Adrenal gland (tissue), 12 donors: ENCODE measurements around the gene PIK3AP1. TPM values are rescaled to one million over a fixed set of nuclear protein-coding genes. Genes with fewer than 3 reads are reported as not detected.
A peak's percentile ranks its signal among the peaks of the same experiment; 100 is the strongest.
"Not testable (repeated sequence)": the region's sequence is repeated elsewhere in the genome, so short reads cannot be mapped to it uniquely, and the experiment has no call there.

Experiments used
- DNase-seq, 7 donors: peaks; one replicate each; pipeline ENCODE4 v3.0.0-alpha.2; 2019 to 2020
- H3K27ac ChIP-seq, 5 donors: fragments of 200-600 bp; sonication (generic) in 4 of 5; 1 replicate in 3 of 5; 2 replicates in 2 of 5; pipeline versions ENCODE4 v1.5.1 to v1.8.0; 2016 to 2020; ENCODE audit warnings: mild to moderate bottlenecking in 1 of 5
- H3K27me3 ChIP-seq: fragments of 200-600 bp; 2 replicates; pipeline ENCODE4 v1.8.0; 2021
- H3K36me3 ChIP-seq, 2 donors: fragments of 200-600 bp; replicated peaks in 1 of 2; 1 replicate in 1 of 2; 2 replicates in 1 of 2; pipeline versions ENCODE4 v1.5.1 to v1.8.0; 2018 to 2022
- H3K4me1 ChIP-seq, 2 donors: fragments of 200-600 bp; replicated peaks in 1 of 2; 1 replicate in 1 of 2; 2 replicates in 1 of 2; pipeline versions ENCODE4 v1.5.1 to v1.8.0; 2018 to 2021
- H3K4me3 ChIP-seq, 4 donors: fragments of 200-600 bp; sonication (generic) in 3 of 4; one replicate each; pipeline ENCODE4 v1.5.1; 2016 to 2018
- H3K9me3 ChIP-seq, 3 donors: fragments of 200-600 bp; sonication (generic) in 1 of 3; replicated peaks in 1 of 3; 1 replicate in 2 of 3; 2 replicates in 1 of 3; pipeline versions ENCODE4 v1.5.1 to v1.8.0; 2016 to 2021
- POLR2A ChIP-seq, 2 donors: fragments of 450-650 bp; IDR thresholded peaks; one replicate each; pipeline ENCODE4 v1.6.1; 2017; ENCODE audit warnings: antibody characterized with exemption in 2 of 2, mild to moderate bottlenecking in 2 of 2, moderate library complexity in 1 of 2
- WGBS, 4 donors: extraction: QIAGEN DNeasy Blood & Tissue Kit in 2 of 4; methylation state at CpG; one replicate each; pipeline versions ENCODE4 v1.1.5 to v1.1.7; 2013 to 2017; 5-methylcytosine and 5-hydroxymethylcytosine counted together
- intact Hi-C, 2 donors: fragments of 100-400 bp; cut with DNase I; formaldehyde crosslinking; loops; one replicate each; pipeline versions ENCODE4 v1.14.1 to v1.15.0; 2022 to 2023
- polyA plus RNA-seq, 3 donors: library from polyadenylated mRNA; stranded (reverse); fragments of 200-250 nt in 2 of 3; fragments of 350-450 nt in 1 of 3; fragmentation: Illumina TruSeq in 1 of 3; extraction: RNeasy Lipid Tissue Mini Kit (QIAGEN cat#74804) in 1 of 3; gene quantifications; one replicate each; pipeline ENCODE4 v1.2.3, GENCODE V29; 2013 to 2014
- total RNA-seq, 9 donors: library from RNA; depleted of rRNA in 4 of 9; stranded (reverse); fragments of >200 nt in 4 of 9; fragments of 120-200 nt in 1 of 9; fragmentation: NEBNext Ultra II Directional in 1 of 9; extraction: Animal tissue kit (Norgen Biotek cat#: 25700) in 1 of 9; gene quantifications; one replicate each; pipeline versions ENCODE4 v1.1.0 to v1.2.4, GENCODE V29; 2013 to 2023
- TF ChIP-seq, protein P1 (sequence below), 6 experiments: fragments of 450-650 bp in 4 of 6; fragments of 200-600 bp in 2 of 6; sonication (generic) in 1 of 6; IDR thresholded peaks; 1 replicate in 5 of 6; 2 replicates in 1 of 6; pipeline versions ENCODE4 v1.5.1 to v1.8.0; 2016 to 2021; ENCODE audit warnings: antibody characterized with exemption in 6 of 6, mild to moderate bottlenecking in 2 of 6, moderate library complexity in 1 of 6
- donor health status: healthy with polysubstance abuse.
- donor health status: Bipolar disorder and iron deficiency.
- donor health status: DM: yes; HTN: yes; CAD: no.
- donor health status: DM: no; HTN: no; CAD: no.
- donor health status: DM: no; HTN: no; CAD: no.
- donor health status: DM: yes; HTN: yes; CAD: no.

PIK3AP1 gene
- total and polyA plus RNA-seq, 12 donors, result 2.0 to 38.5 (median 10.4) TPM

DNA sequence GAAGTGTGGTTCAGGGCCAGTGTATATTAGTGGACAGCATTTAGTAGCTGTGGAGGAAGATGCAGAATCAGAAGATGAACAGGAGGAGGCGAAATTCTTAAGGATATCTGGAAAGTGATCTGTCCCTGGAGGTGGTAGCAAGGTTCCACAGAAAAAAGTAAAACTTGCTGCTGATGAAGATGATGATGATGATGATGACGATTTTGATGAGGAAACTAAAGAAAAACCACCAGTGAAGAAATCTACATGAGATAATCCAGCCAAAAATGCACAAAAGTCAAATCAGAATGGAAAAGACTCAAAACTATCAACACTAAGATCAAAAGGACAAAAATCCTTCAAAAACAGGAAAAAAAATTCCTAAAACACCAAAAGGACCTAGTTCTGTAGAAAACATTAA is 159.8 kb downstream of the PIK3AP1 start:
- Histone ChIP-seq H3K27ac (no peak overlapping the region), H3K4me1 (peaks cover 0 to 15% of the 10 kb centered on the region in 2 donors), H3K36me3 (no peaks in the 10 kb centered on the region), H3K4me3 (no peak overlapping the region), H3K27me3 (no peaks in the 10 kb centered on the region), H3K9me3 (no peaks in the 10 kb centered on the region)
- intact Hi-C loops, result no loop called here
- no peak for DNase-seq
- TF ChIP-seq POLR2A (IDR thresholded peaks at IDR 0.05), result no peak
- TF ChIP-seq, protein P1, sequence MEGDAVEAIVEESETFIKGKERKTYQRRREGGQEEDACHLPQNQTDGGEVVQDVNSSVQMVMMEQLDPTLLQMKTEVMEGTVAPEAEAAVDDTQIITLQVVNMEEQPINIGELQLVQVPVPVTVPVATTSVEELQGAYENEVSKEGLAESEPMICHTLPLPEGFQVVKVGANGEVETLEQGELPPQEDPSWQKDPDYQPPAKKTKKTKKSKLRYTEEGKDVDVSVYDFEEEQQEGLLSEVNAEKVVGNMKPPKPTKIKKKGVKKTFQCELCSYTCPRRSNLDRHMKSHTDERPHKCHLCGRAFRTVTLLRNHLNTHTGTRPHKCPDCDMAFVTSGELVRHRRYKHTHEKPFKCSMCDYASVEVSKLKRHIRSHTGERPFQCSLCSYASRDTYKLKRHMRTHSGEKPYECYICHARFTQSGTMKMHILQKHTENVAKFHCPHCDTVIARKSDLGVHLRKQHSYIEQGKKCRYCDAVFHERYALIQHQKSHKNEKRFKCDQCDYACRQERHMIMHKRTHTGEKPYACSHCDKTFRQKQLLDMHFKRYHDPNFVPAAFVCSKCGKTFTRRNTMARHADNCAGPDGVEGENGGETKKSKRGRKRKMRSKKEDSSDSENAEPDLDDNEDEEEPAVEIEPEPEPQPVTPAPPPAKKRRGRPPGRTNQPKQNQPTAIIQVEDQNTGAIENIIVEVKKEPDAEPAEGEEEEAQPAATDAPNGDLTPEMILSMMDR (IDR thresholded peaks at IDR 0.05), result no peak
- 89 to 96% (median 93%) methylated on average over 2 of the region's 2 CpGs for WGBS, 4 donors

DNA sequence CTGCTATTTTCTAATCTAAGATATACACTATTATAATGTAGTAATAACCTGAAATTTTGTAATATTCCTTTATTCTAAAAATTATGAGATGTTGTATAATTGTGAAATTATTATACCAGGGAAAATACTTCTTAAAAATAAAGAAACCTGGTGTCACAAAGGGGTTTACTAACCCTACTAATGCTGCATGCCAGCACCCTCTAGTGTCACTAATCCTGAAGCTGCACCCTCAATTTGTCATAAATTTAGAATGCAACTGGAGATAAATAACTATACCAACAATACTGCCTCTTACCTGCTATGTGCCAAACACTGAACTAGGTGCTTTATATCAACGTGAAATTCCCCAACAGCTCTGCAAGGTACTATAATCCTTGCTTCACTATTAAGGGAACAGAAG is 164.3 kb downstream of the PIK3AP1 start:
- H3K4me3 ChIP-seq, result no peak overlapping the region
- peak in 1 of 7 donors; percentile 8 for DNase-seq
- peaks cover 0 to 5% (median 0%) of the 10 kb centered on the region in 3 donors for H3K9me3 ChIP-seq
- no peaks in the 10 kb centered on the region for H3K27me3 ChIP-seq
- no peaks in the 10 kb centered on the region for H3K36me3 ChIP-seq
- intact Hi-C loops, result no loop called here
- no peak overlapping the region for H3K27ac ChIP-seq
- peaks cover 0 to 5% of the 10 kb centered on the region in 2 donors for H3K4me1 ChIP-seq
- TF ChIP-seq, protein P1 (IDR thresholded peaks at IDR 0.05), result peak in 4 of 6 experiments; percentile 9 to 44 (median 27)
- no peak for TF ChIP-seq POLR2A (IDR thresholded peaks at IDR 0.05)
- 32 to 45% (median 36%) methylated on average over 1 of the region's 1 CpG for WGBS, 4 donors

DNA sequence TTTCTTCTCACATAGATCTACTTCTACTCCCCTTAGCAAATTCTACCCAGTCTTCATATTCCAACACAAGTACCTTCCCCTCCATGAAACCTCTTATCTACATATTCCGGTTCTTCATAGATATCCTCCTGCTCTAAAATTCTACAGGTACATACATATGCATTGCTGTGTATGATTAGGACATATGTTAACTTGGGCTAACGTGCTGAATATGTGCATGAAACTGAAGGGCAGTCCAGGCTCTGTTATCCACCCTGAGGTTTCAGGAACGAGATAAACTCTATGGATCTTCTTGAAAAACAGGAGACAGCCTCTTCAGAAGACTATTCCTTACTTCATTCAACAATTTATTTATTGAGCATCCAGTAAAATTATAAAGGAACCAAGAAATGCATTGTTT is 165.0 kb downstream of the PIK3AP1 start:
- Histone ChIP-seq H3K36me3 (peaks cover 0 to 2% of the 10 kb centered on the region in 2 donors), H3K9me3 (peaks cover 0 to 5% (median 0%) of the 10 kb centered on the region in 3 donors), H3K4me3 (no peak overlapping the region), H3K27me3 (no peaks in the 10 kb centered on the region), H3K27ac (no peak overlapping the region), H3K4me1 (no peaks in the 10 kb centered on the region)
- intact Hi-C loops, result no loop called here
- no peak for DNase-seq
- no peak for TF ChIP-seq POLR2A (IDR thresholded peaks at IDR 0.05)
- TF ChIP-seq, protein P1 (IDR thresholded peaks at IDR 0.05), result no peak
- WGBS, 4 donors, result 89 to 93% (median 92%) methylated on average over 3 of the region's 3 CpGs

DNA sequence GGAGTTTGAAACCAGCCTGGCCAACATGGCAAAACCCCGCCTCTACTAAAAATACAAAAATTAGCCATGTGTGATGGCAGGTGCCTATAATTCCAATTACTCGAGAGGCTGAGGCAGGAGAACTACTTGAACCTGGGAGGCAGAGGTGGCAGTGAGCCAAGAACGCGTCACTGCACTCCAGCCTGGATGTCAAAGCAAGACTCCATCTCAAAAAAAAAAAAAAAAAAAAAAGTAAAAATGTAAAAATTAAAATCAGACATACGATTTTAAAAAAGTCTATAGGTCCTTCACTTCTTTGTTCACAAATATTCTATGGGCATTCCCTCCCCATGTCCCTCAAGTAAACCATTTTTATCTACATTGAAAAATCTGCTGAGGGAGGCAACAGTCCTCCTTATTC is 171.7 kb downstream of the PIK3AP1 start:
- 76 to 88% (median 77%) methylated on average over 5 of the region's 5 CpGs for WGBS, 4 donors

DNA sequence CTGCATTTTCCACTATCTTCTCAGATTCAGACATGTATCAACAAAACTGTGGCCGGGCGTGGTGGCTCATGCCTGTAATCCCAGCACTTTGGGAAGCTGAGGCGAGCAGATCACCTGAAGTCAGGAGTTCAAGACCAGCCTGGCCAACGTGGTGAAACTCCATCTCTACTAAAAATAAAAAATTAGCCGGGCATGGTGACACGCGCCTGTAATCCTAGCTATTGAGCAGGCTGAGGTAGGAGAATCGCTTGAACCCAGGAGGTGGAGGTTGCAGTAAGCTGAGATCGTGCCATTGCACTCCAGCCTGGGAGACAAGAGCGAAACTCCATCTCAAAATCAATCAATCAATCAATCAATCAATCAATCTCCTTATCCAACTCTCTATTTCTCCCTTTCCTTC is 174.8 kb downstream of the PIK3AP1 start:
- H3K36me3 ChIP-seq, result peaks cover 0 to 55% of the 10 kb centered on the region in 2 donors
- 94 to 96% (median 95%) methylated on average over 10 of the region's 10 CpGs for WGBS, 4 donors
- DNase-seq, H3K9me3 ChIP-seq, intact Hi-C loops, H3K27me3 ChIP-seq, H3K27ac ChIP-seq, H3K4me1 ChIP-seq, H3K4me3 ChIP-seq: not testable (repeated sequence)

More for the DNA sequence above, 171.7 kb downstream of the PIK3AP1 start:
- Histone ChIP-seq H3K4me1 (no peaks in the 10 kb centered on the region), H3K9me3 (peaks cover 0 to 5% (median 0%) of the 10 kb centered on the region in 3 donors), H3K36me3 (peaks cover 0 to 41% of the 10 kb centered on the region in 2 donors), H3K4me3 (no peak overlapping the region), H3K27me3 (no peaks in the 10 kb centered on the region), H3K27ac (no peak overlapping the region)
- intact Hi-C loops, result no loop called here
- peak in 5 of 7 donors; percentile 15 to 75 (median 37) for DNase-seq
- TF ChIP-seq, protein P1 (IDR thresholded peaks at IDR 0.05), result no peak
- TF ChIP-seq POLR2A (IDR thresholded peaks at IDR 0.05), result no peak
